ENCODE results near the gene DGKB.

DNA sequence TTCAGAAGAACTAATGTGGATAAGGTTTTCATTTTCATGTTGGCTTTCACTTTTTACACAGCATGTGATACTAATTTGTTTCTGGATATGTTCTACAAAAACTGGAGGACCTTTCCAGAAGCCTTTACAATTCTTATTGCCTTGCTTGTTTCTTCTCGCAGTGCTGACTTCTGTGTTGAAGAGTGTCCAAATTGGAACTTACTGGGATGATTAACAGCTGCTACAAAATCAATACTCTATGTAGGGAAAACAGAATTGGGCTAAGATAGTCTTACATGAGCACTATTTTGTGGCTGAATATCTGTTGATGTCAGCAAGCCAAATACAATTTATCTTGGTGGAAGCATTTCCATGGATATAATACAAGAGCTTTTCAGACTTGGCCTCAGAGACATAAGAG, 351.2 kb downstream of the DGKB start:
- TF ChIP-seq, protein P1, sequence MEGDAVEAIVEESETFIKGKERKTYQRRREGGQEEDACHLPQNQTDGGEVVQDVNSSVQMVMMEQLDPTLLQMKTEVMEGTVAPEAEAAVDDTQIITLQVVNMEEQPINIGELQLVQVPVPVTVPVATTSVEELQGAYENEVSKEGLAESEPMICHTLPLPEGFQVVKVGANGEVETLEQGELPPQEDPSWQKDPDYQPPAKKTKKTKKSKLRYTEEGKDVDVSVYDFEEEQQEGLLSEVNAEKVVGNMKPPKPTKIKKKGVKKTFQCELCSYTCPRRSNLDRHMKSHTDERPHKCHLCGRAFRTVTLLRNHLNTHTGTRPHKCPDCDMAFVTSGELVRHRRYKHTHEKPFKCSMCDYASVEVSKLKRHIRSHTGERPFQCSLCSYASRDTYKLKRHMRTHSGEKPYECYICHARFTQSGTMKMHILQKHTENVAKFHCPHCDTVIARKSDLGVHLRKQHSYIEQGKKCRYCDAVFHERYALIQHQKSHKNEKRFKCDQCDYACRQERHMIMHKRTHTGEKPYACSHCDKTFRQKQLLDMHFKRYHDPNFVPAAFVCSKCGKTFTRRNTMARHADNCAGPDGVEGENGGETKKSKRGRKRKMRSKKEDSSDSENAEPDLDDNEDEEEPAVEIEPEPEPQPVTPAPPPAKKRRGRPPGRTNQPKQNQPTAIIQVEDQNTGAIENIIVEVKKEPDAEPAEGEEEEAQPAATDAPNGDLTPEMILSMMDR (conservative IDR thresholded peaks at IDR 0.05) = no peak
- TF ChIP-seq EZH2 (IDR thresholded peaks at IDR 0.05; ENCODE audit: low read depth) = no peak

Measured in PC-9 (cell line).